Measurements from ENCODE around the gene PGAP2. TPM values are rescaled to one million over a fixed set of nuclear protein-coding genes. Genes with fewer than 3 reads are reported as not detected.

PGAP2 gene
- total and polyA plus RNA-seq, 2 of the 4 experiments (the other 2 are of a cell fraction) = 10.6 to 31.3 TPM

GRCh38 chr11:3840870-3841425 lies 32.6 kb downstream of the PGAP2 start, which contains the start of gene RHOG:
TSS of gene RHOG (minus strand) at chr11:3840959. CDS start at chr11:3828138, 12,821 bp downstream.
- Histone ChIP-seq H3K18ac (ENCODE audit: low read depth, low read length) (peak within 1 kb of the TSS; percentile 97), H3K56ac (ENCODE audit: extremely low read depth, insufficient read depth, low read length) (peak within 1 kb of the TSS; percentile 57), H4K20me1 (ENCODE audit: insufficient read depth, low read length) (peaks cover 42% of the 10 kb centered on the region), H3K9me3 (ENCODE audit: control insufficient read depth, insufficient read depth, low read length) (no peaks in the 10 kb centered on the region), H3K4me3 (ENCODE audit: insufficient read depth, low read depth, low read length) (peak within 1 kb of the TSS; percentile 94), H2BK15ac (ENCODE audit: low read depth, low read length) (no peak within 1 kb of the TSS), H3K4me2 (ENCODE audit: low read depth, low read length) (peak within 1 kb of the TSS; percentile 75), H4K5ac (ENCODE audit: low read depth, low read length) (peak within 1 kb of the TSS; percentile 80), H3K27me3 (ENCODE audit: control insufficient read depth, insufficient read depth, low read length) (no peaks in the 10 kb centered on the region), H2AK9ac (replicated peaks; ENCODE audit: low read depth, low read length, poor library complexity) (peak within 1 kb of the TSS; percentile 82), H4K91ac (ENCODE audit: insufficient read depth, low read depth, low read length) (peak within 1 kb of the TSS; percentile 73), H2BK20ac (ENCODE audit: low read depth, low read length) (no peak within 1 kb of the TSS), H3K9ac (ENCODE audit: low read depth, low read length) (peak within 1 kb of the TSS; percentile 83), H2BK120ac (ENCODE audit: low read depth, low read length) (peak within 1 kb of the TSS; percentile 32; the same call in 1 of the 2 replicates), H3K27ac (ENCODE audit: insufficient read depth, low read length) (peak within 1 kb of the TSS; percentile 95), H3K79me1 (ENCODE audit: low read depth in 1 of 2, low read length in 2 of 2) (peaks cover 25 to 43% of the 10 kb centered on the region in 2 experiments), H3K36me3 (ENCODE audit: control insufficient read depth, insufficient read depth, low read length) (0 out of 2 replicates have a peak, but pooled peaks cover 2% of the 10 kb centered on the region), H3K23ac (ENCODE audit: low read depth, low read length) (peak within 1 kb of the TSS; percentile 84), H4K8ac (ENCODE audit: low read depth in 2 of 2, low read length in 2 of 2) (peak within 1 kb of the TSS; percentile 86 to 89), H2BK5ac (ENCODE audit: low read depth, low read length, poor library complexity, severe bottlenecking) (peak within 1 kb of the TSS; percentile 90), H3K4me1 (ENCODE audit: control insufficient read depth, insufficient read depth, low read length) (peaks cover 18% of the 10 kb centered on the region), H2AFZ (replicated peaks; ENCODE audit: low read length, poor library complexity) (peak within 1 kb of the TSS; percentile 93), H3K4ac (ENCODE audit: low read depth, low read length) (peak within 1 kb of the TSS; percentile 78), H3K14ac (replicated peaks; ENCODE audit: low read depth, low read length) (peak within 1 kb of the TSS; percentile 86), H2AK5ac (ENCODE audit: low read depth, low read length) (peak within 1 kb of the TSS; percentile 86), H3K9me1 (ENCODE audit: insufficient read depth, low read length) (peaks cover 25% of the 10 kb centered on the region)
- peak; percentile 29; the same call in 1 of the 2 replicates for TF ChIP-seq MAZ (IDR thresholded peaks at IDR 0.05; ENCODE audit: borderline replicate concordance, low read depth, low read length)
- peak; percentile 6; the same call in 1 of the 2 replicates for TF ChIP-seq FOS (IDR thresholded peaks at IDR 0.05; ENCODE audit: low read depth, low read length)
- TF ChIP-seq BHLHE40 (IDR thresholded peaks at IDR 0.05; ENCODE audit: low read depth, low read length) = no peak
- BruUV-seq (replicated peaks) = no TSS peak
- in situ Hi-C loops (cut with MboI; ENCODE audit: low sequenced_read_pairs) = no loop called here
- DNase-seq (peak; percentile 76), ATAC-seq (ENCODE audit: low read depth) (peak; percentile 80)
- WGBS, 2 experiments (ENCODE audit: extremely low coverage in 2 of 2, insufficient read length in 1 of 2) = 0% methylated on average over 3 of the region's 42 CpGs; no CpG with 5 or more reads in 1 of the 2 experiments
- CTCF ChIA-PET = interaction anchor here (0.6 to 2.2 kb wide), 13 partner anchors 8 to 241 kb away, joined by 3 to 20 read pairs (median 4); partner anchors contain the start of gene STIM1
- intact Hi-C loops (cut with micrococcal nuclease) = loop anchor here (5.0 kb wide), 1 partner anchor 44 kb away; the partner anchor contains the start of gene NUP98
- POLR2A ChIA-PET (ENCODE audit: unreplicated experiment) = interaction anchor here (0.6 kb wide), 2 partner anchors 105 to 232 kb away, joined by 3 to 10 read pairs; no protein-coding TSS in a partner anchor
- dilution Hi-C loops (cut with HindIII; ENCODE audit: low sequenced_read_pairs, unreplicated experiment) = no loop called here
